GM12878 (cell line): ENCODE measurements around the gene ISCU. TPM values are rescaled to one million over a fixed set of nuclear protein-coding genes. Genes with fewer than 3 reads are reported as not detected.

Experiments
- EGR1 ChIP-seq, 2 experiments: IDR thresholded peaks; 1 replicate in 1 of 2; 2 replicates in 1 of 2; pipeline ENCODE4 v1.6.1; 2011 to 2012; ENCODE audit warnings: low read depth in 2 of 2, low read length in 2 of 2, borderline replicate concordance in 1 of 2, mild to moderate bottlenecking in 1 of 2, moderate library complexity in 1 of 2
- HDAC6 ChIP-seq: fragments of 200-600 bp; sonication (generic); IDR thresholded peaks from one replicate; pipeline ENCODE4 v1.8.0; 2017; ENCODE audit warnings: antibody characterized with exemption; ENCODE audit not compliant: unreplicated experiment
- KAT2A ChIP-seq: conservative IDR thresholded peaks from 2 replicates; pipeline ENCODE4 v1.6.1; 2011; ENCODE audit warnings: low read depth, low read length; ENCODE audit not compliant: control insufficient read depth
- MTA2 ChIP-seq: fragments of 450-650 bp; IDR thresholded peaks from 2 replicates; pipeline ENCODE4 v1.6.1; 2016; ENCODE audit warnings: low read depth, mild to moderate bottlenecking, moderate library complexity
- MXI1 ChIP-seq: fragments of 150-350 bp; IDR thresholded peaks from 2 replicates; pipeline ENCODE4 v1.6.1; 2011; ENCODE audit warnings: low read depth, mild to moderate bottlenecking, inconsistent platforms, low read length, improper control_type of control experiment
- MYB ChIP-seq: fragments of 150-350 bp; IDR thresholded peaks from 2 replicates; pipeline ENCODE4 v1.6.1; 2014; ENCODE audit warnings: mild to moderate bottlenecking, low read depth, low read length, borderline replicate concordance
- MYC ChIP-seq: IDR thresholded peaks from 2 replicates; pipeline ENCODE4 v1.6.1; 2011; ENCODE audit warnings: mild to moderate bottlenecking, low read length, moderate library complexity, inconsistent platforms; ENCODE audit not compliant: insufficient read depth, insufficient replicate concordance, insufficient read length, severe bottlenecking
- NBN ChIP-seq: fragments of 450-650 bp; IDR thresholded peaks from 2 replicates; pipeline ENCODE4 v1.6.1; 2016
- NFYA ChIP-seq: IDR thresholded peaks from 2 replicates; pipeline ENCODE4 v1.6.1; 2011; ENCODE audit warnings: low read depth, mild to moderate bottlenecking, low read length, improper control_type of control experiment, borderline replicate concordance
- NR2C2 ChIP-seq: IDR thresholded peaks from 2 replicates; pipeline ENCODE4 v1.6.1; 2011; ENCODE audit warnings: borderline replicate concordance, low read depth; ENCODE audit not compliant: control insufficient read depth, insufficient read length
- SMARCA5 ChIP-seq: fragments of 450-650 bp; IDR thresholded peaks from 2 replicates; pipeline ENCODE4 v1.6.1; 2017; ENCODE audit warnings: mild to moderate bottlenecking
- STAT3 ChIP-seq: IDR thresholded peaks from 2 replicates; pipeline ENCODE4 v1.6.1; 2011; ENCODE audit warnings: low read depth, low read length, improper control_type of control experiment
- TAF1 ChIP-seq: IDR thresholded peaks from 2 replicates; pipeline ENCODE4 v1.6.1; 2011; ENCODE audit warnings: mild to moderate bottlenecking, low read depth, low read length, borderline replicate concordance
- YBX1 ChIP-seq: fragments of 450-650 bp; IDR thresholded peaks from 2 replicates; pipeline ENCODE4 v1.6.1; 2016; ENCODE audit warnings: antibody characterized with exemption
- polyA plus RNA-seq, 11 experiments: library from polyadenylated mRNA; depleted of rRNA in 4 of 11; unstranded in 6 of 11; stranded (reverse) in 5 of 11; fragments of >200 nt; fragmentation: Nextera tagmentation in 4 of 11; fragmentation: Illumina TruSeq in 1 of 11; extraction: Ambion mirVana in 4 of 11; extraction: Trizol in 1 of 11; gene quantifications; 1 replicate in 1 of 11; 2 replicates in 10 of 11; pipeline versions ENCODE4 v1.2.1 to v1.2.3, GENCODE V29; 2011 to 2016; ENCODE audit warnings: inconsistent platforms in 2 of 11, missing spikeins in 2 of 11, low read depth in 1 of 11
- total RNA-seq, 4 experiments: library from RNA; depleted of rRNA in 3 of 4; stranded (reverse); fragments of >200 nt in 3 of 4; fragmentation: Illumina TruSeq in 1 of 4; extraction: Trizol in 1 of 4; gene quantifications; 2 replicates each; pipeline versions ENCODE4 v1.2.1 to v1.2.3, GENCODE V29; 2013 to 2021
- TF ChIP-seq, protein P1 (sequence below): fragments of 450-650 bp; conservative IDR thresholded peaks from 2 replicates; pipeline ENCODE4 v1.6.1; 2017; ENCODE audit warnings: mild to moderate bottlenecking, moderate library complexity
- TF ChIP-seq, protein P2 (sequence below): IDR thresholded peaks from 2 replicates; pipeline ENCODE4 v1.6.1; 2011; ENCODE audit warnings: low read depth, low read length, improper control_type of control experiment, borderline replicate concordance
- TF ChIP-seq, protein P3 (sequence below): IDR thresholded peaks from 2 replicates; pipeline ENCODE4 v1.6.1; 2011; ENCODE audit warnings: low read depth, mild to moderate bottlenecking, low read length, moderate library complexity, borderline replicate concordance; ENCODE audit errors: extremely low read depth
- TF ChIP-seq, protein P4 (sequence below): IDR thresholded peaks from 2 replicates; pipeline ENCODE4 v1.6.1; 2012; ENCODE audit warnings: low read length, inconsistent platforms
- TF ChIP-seq, protein P5 (sequence below): fragments of 450-650 bp; formaldehyde crosslinking; IDR thresholded peaks from 2 replicates; pipeline ENCODE4 v1.4.0; 2022; ENCODE audit warnings: mild to moderate bottlenecking, moderate library complexity
- TF ChIP-seq, protein P6 (sequence below): IDR thresholded peaks from 2 replicates; pipeline ENCODE4 v1.6.1; 2012; ENCODE audit warnings: low read depth, low read length, improper control_type of control experiment

The ISCU gene
- total and polyA plus RNA-seq, 10 of the 15 experiments (the other 5 are each of a cell fraction or from before 2014, with no cell fraction given) = 32.8 to 260 (median 127) TPM

DNA sequence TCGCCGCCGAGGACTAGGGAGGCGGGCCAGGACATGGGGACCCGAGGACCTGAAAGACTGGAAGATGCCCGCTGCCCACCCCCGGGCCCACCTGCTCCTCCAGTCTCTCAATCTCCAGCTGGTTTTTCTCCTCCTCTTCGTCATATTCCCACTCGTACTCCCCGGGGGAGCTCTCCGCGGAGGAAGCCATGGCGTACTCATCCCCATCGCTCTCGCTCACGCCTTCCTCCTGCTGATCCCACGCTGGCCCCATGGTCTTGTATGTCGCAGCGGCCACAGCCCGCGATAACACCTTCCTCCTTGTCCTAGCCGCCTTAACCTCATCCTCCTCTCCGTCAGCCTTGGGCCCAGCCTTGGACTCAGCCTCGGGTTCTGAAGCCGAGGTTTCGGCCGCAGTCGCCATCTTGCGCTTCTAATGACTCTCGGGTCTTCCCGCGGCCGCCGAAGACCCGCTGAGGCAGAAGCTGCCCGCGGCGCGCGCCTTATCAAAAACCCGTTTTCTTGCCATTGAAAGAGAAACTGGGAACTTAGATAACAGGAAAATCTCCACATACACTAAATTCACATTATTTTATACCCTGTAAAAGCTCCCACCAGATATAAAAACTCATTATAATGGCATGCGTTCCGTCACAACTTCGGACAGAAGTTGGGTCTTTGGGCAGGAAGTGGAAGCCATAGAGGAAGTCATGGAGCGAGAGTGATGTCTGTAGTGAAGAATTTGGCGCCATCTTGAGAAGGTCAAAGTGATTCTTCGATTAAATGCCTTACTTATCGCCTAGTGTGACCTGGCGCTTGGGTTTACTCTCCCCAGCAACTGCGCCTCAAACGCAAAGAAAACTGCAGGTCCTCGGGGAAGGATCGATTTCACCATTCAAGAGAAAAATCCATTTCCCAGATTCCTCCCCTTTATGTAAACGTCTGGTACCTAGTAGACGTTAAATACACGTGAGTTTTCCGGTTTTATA lies 1.4 kb upstream of the ISCU start, which contains the start of gene SART3 (continued):
- TF ChIP-seq, protein P1, sequence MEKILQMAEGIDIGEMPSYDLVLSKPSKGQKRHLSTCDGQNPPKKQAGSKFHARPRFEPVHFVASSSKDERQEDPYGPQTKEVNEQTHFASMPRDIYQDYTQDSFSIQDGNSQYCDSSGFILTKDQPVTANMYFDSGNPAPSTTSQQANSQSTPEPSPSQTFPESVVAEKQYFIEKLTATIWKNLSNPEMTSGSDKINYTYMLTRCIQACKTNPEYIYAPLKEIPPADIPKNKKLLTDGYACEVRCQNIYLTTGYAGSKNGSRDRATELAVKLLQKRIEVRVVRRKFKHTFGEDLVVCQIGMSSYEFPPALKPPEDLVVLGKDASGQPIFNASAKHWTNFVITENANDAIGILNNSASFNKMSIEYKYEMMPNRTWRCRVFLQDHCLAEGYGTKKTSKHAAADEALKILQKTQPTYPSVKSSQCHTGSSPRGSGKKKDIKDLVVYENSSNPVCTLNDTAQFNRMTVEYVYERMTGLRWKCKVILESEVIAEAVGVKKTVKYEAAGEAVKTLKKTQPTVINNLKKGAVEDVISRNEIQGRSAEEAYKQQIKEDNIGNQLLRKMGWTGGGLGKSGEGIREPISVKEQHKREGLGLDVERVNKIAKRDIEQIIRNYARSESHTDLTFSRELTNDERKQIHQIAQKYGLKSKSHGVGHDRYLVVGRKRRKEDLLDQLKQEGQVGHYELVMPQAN = peak; percentile 78
- TF ChIP-seq, protein P2, sequence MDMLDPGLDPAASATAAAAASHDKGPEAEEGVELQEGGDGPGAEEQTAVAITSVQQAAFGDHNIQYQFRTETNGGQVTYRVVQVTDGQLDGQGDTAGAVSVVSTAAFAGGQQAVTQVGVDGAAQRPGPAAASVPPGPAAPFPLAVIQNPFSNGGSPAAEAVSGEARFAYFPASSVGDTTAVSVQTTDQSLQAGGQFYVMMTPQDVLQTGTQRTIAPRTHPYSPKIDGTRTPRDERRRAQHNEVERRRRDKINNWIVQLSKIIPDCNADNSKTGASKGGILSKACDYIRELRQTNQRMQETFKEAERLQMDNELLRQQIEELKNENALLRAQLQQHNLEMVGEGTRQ = no peak
- TF ChIP-seq NBN (peak; percentile 75), YBX1 (no peak), MTA2 (no peak), NFYA (no peak), TAF1 (peak; percentile 96), STAT3 (no peak), EGR1 (IDR thresholded peaks at IDR 0.05; ENCODE audit: borderline replicate concordance in 1 of 2, low read depth in 2 of 2, low read length in 2 of 2) (no peak), SMARCA5 (0 out of 2 replicates have a peak, but pooled peaks have one; percentile 23), MYC (peak; percentile 76), NR2C2 (no peak), HDAC6 (no peak), KAT2A (no peak), MYB (peak; percentile 98), MXI1 (peak; percentile 74)
- TF ChIP-seq, protein P3, sequence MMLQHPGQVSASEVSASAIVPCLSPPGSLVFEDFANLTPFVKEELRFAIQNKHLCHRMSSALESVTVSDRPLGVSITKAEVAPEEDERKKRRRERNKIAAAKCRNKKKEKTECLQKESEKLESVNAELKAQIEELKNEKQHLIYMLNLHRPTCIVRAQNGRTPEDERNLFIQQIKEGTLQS = no peak
- TF ChIP-seq, protein P4, sequence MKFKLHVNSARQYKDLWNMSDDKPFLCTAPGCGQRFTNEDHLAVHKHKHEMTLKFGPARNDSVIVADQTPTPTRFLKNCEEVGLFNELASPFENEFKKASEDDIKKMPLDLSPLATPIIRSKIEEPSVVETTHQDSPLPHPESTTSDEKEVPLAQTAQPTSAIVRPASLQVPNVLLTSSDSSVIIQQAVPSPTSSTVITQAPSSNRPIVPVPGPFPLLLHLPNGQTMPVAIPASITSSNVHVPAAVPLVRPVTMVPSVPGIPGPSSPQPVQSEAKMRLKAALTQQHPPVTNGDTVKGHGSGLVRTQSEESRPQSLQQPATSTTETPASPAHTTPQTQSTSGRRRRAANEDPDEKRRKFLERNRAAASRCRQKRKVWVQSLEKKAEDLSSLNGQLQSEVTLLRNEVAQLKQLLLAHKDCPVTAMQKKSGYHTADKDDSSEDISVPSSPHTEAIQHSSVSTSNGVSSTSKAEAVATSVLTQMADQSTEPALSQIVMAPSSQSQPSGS = no peak
- TF ChIP-seq, protein P5, sequence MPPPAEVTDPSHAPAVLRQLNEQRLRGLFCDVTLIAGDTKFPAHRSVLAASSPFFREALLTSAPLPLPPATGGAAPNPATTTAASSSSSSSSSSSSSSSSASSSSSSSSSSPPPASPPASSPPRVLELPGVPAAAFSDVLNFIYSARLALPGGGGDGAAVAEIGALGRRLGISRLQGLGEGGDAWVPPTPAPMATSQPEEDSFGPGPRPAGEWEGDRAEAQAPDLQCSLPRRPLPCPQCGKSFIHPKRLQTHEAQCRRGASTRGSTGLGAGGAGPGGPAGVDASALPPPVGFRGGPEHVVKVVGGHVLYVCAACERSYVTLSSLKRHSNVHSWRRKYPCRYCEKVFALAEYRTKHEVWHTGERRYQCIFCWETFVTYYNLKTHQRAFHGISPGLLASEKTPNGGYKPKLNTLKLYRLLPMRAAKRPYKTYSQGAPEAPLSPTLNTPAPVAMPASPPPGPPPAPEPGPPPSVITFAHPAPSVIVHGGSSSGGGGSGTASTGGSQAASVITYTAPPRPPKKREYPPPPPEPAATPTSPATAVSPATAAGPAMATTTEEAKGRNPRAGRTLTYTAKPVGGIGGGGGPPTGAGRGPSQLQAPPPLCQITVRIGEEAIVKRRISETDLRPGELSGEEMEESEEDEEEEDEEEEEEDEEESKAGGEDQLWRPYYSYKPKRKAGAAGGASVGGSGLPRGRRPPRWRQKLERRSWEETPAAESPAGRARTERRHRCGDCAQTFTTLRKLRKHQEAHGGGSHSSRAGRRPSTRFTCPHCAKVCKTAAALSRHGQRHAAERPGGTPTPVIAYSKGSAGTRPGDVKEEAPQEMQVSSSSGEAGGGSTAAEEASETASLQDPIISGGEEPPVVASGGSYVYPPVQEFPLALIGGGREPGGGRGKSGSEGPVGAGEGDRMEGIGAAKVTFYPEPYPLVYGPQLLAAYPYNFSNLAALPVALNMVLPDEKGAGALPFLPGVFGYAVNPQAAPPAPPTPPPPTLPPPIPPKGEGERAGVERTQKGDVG (CRISPR knock-in tag) = no peak
- TF ChIP-seq, protein P6, sequence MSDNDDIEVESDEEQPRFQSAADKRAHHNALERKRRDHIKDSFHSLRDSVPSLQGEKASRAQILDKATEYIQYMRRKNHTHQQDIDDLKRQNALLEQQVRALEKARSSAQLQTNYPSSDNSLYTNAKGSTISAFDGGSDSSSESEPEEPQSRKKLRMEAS = no peak
